OCI-LY3 (cell line): ENCODE results near the gene PRRT1.

Experiments used
- EZH2phosphoT487 ChIP-seq: fragments of 200-600 bp; shearing (Covaris generic); IDR thresholded peaks from 2 replicates; pipeline ENCODE4 v1.6.1; 2018; ENCODE audit warnings: antibody characterized with exemption, mixed run types, low read depth
- TF ChIP-seq, protein P1 (sequence below): fragments of 200-600, 300-600 bp; sonication (generic); IDR thresholded peaks from 2 replicates; pipeline ENCODE4 v1.5.1; 2014; ENCODE audit warnings: antibody characterized with exemption, low read length, low read depth

- no peak for TF ChIP-seq EZH2phosphoT487
- TF ChIP-seq, protein P1, sequence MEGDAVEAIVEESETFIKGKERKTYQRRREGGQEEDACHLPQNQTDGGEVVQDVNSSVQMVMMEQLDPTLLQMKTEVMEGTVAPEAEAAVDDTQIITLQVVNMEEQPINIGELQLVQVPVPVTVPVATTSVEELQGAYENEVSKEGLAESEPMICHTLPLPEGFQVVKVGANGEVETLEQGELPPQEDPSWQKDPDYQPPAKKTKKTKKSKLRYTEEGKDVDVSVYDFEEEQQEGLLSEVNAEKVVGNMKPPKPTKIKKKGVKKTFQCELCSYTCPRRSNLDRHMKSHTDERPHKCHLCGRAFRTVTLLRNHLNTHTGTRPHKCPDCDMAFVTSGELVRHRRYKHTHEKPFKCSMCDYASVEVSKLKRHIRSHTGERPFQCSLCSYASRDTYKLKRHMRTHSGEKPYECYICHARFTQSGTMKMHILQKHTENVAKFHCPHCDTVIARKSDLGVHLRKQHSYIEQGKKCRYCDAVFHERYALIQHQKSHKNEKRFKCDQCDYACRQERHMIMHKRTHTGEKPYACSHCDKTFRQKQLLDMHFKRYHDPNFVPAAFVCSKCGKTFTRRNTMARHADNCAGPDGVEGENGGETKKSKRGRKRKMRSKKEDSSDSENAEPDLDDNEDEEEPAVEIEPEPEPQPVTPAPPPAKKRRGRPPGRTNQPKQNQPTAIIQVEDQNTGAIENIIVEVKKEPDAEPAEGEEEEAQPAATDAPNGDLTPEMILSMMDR, result no peak
Observed at GRCh38 chr6:32177788-32178546, 26.2 kb upstream of the PRRT1 start, which contains the start of gene RNF5.
